Activated CD4-positive, alpha-beta T cell treated with anti-CD3 and anti-CD28 coated beads for 4 hours (primary cell): Measurements from ENCODE around the gene MORF4L1.
"Not testable (repeated sequence)": the region's sequence is repeated elsewhere in the genome, so short reads cannot be mapped to it uniquely, and the experiment has no call there.

ENCODE experiments used
- DNase-seq, 2 donors: peaks; one replicate each; pipeline ENCODE4 v3.0.0-alpha.2; 2020

Gene MORF4L1

GRCh38 chr15:78872155-78872971 is at the start of gene MORF4L1:
Gene MORF4L1 (plus strand): TSS chr15:78872890. CDS start chr15:78873018, 128 bp downstream.
- peak; percentile 91 to 92 for DNase-seq

GRCh38 chr15:78828920-78829319 is 43.8 kb upstream of the MORF4L1 start:
- no peak for DNase-seq

GRCh38 chr15:78830514-78831228 is 42.0 kb upstream of the MORF4L1 start:
- no peak for DNase-seq

- no peak for DNase-seq
These were observed 41.2 kb upstream of the MORF4L1 start for GRCh38 chr15:78831229-78832207.

GRCh38 chr15:78836333-78836732 is 36.4 kb upstream of the MORF4L1 start:
- no peak for DNase-seq

GRCh38 chr15:78837131-78837530 is 35.6 kb upstream of the MORF4L1 start:
- DNase-seq = no peak

GRCh38 chr15:78837543-78837942 is 35.1 kb upstream of the MORF4L1 start:
- DNase-seq = no peak

- no peak for DNase-seq
These were observed 34.2 kb upstream of the MORF4L1 start for GRCh38 chr15:78838489-78838888.

GRCh38 chr15:78839151-78839550 is 33.5 kb upstream of the MORF4L1 start:
- DNase-seq = not testable (repeated sequence)

- DNase-seq = no peak
These were observed 31.9 kb upstream of the MORF4L1 start for GRCh38 chr15:78840661-78841375.

- DNase-seq = no peak
These were observed 31.3 kb upstream of the MORF4L1 start for GRCh38 chr15:78841376-78841706.

- no peak for DNase-seq
These were observed 30.8 kb upstream of the MORF4L1 start for GRCh38 chr15:78841891-78842290.

- no peak for DNase-seq
These were observed 30.2 kb upstream of the MORF4L1 start for GRCh38 chr15:78842519-78842918.

- not testable (repeated sequence) for DNase-seq
These were observed 25.8 kb upstream of the MORF4L1 start for GRCh38 chr15:78846906-78847305.

- DNase-seq = not testable (repeated sequence)
These were observed 25.2 kb upstream of the MORF4L1 start for GRCh38 chr15:78847387-78847906.

GRCh38 chr15:78850352-78850751 is 22.3 kb upstream of the MORF4L1 start:
- DNase-seq = no peak

GRCh38 chr15:78850941-78851755 is 21.5 kb upstream of the MORF4L1 start:
- no peak for DNase-seq

- DNase-seq = no peak
These were observed 19.2 kb upstream of the MORF4L1 start for GRCh38 chr15:78853500-78853899.

- no peak for DNase-seq
These were observed 17.8 kb upstream of the MORF4L1 start for GRCh38 chr15:78854833-78855372.

- no peak for DNase-seq
These were observed 16.9 kb upstream of the MORF4L1 start for GRCh38 chr15:78855746-78856145.
